Subcutaneous preadipocyte (primary cell): Measurements from ENCODE around the gene ATP6V1C2. TPM values are rescaled to one million over a fixed set of nuclear protein-coding genes. Genes with fewer than 3 reads are reported as not detected.

Experiments
- small RNA-seq: library from RNA; depleted of rRNA; stranded (forward); fragments of <200 nt; gene quantifications from one replicate; pipeline ENCODE3, GENCODE V24; 2012
- total RNA-seq: library from RNA; depleted of rRNA; stranded (reverse); fragments of >200 nt; gene quantifications from 2 replicates; pipeline ENCODE4 v1.2.3, GENCODE V29; 2012

Gene ATP6V1C2
- under 0.01 TPM in 2 replicates for total RNA-seq

GRCh38 chr2:10721396-10722251, at the start of gene ATP6V1C2:
TSS of gene ATP6V1C2 (plus strand) at chr2:10721630. CDS start at chr2:10722850, 1,220 bp downstream.

GRCh38 chr2:10812362-10813162, 91.1 kb downstream of the ATP6V1C2 start, which contains the start of gene PDIA6:
TSS of gene PDIA6 (minus strand) at chr2:10812785. CDS start at chr2:10812696, 89 bp downstream.

Small RNAs within 50 kb of the gene (small RNA-seq; reads per million reads assigned to genes)
- not detected for gene RNU7-138P
- not detected for gene RNU7-176P

Other genes starting within 250 kb of the ATP6V1C2 start
- gene NOL10, start 31.7 kb upstream of the ATP6V1C2 start, total RNA-seq, result 38.6 and 53.2 TPM in 2 replicates
- 293 and 361 TPM in 2 replicates for gene PDIA6, start 91.2 kb downstream of the ATP6V1C2 start, total RNA-seq
- not detected in 2 replicates for gene KCNF1, start 190.3 kb downstream of the ATP6V1C2 start, total RNA-seq